Stimulated activated CD4-positive, alpha-beta T cell treated with anti-CD3 and anti-CD28 coated beads, Interleukin-4, amount 100 ng/mL, for 24 hours (primary cell): ENCODE data around the gene NPM3.

Source experiments
- DNase-seq: peaks from one replicate; pipeline ENCODE4 v3.0.0-alpha.2; 2020

Gene NPM3

GRCh38 chr10:101773923-101774588 is 9.2 kb downstream of the NPM3 start:
- no peak for DNase-seq

GRCh38 chr10:101772895-101773761 is 10.1 kb downstream of the NPM3 start:
- no peak for DNase-seq

GRCh38 chr10:101772017-101772894 is 11.0 kb downstream of the NPM3 start:
- DNase-seq: no peak

DNA sequence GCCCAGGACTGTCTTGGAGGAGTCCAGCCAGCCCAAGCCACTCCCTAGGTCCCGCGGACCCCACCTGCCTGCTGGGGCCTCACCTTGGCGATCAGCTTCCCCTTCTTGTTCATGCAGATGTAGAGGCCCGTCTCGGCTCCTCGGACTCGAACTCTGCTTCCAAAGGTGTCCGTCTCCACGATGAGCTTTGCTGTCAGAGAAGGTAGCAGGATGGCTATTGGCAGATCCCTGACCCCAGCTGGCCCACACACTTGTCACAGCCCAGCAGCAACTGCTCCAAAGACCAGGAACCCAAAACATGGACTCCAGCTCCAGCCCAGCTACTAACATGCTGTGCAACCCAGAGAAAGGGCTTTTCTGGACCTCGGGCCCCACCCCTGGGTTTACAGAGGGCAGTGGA is 11.9 kb downstream of the NPM3 start:
- no peak for DNase-seq

DNA sequence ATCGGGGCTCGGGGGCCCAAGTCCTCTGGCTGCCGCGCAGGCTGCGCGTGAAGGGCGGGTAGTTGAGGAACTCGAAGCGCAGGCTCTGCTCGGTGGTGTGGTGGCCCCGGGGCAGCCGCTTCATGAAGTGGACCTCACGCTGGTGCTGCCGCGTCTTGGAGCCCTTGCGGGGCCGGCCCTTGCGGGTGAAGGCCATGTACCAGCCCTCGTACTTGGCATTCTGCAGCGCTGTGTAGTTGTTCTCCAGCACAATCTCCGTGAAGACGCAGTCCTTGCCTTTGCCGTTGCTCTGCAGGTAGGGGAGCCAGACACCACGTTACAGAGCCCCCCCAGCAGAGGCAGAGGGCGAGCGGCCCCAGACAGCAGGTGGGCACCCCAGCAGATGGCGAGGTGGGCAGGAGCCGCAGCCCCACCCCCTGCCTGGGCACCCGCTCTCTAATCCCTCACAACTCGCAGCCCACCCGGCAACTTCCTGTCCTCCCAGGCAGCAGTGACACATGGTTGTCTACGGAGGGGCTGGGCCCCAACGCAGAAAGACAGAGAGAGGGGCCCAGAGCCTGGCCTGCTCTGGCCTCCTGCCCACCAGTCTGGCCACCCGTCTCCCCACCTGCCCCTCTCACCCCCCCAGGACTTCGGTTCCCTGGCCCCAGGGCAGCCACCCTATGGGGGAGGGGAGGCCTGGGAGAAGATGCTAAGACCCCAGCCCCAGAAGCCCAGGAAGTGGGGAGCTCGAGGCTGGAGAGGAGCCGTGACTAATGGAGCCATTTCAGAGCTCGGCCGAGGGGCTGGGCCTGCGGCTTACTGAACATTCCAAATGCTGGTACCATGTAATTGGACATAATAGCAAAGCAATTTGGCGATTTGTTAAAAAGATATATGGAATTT is 12.7 kb downstream of the NPM3 start:
- no peak for DNase-seq

GRCh38 chr10:101769541-101770180 is 13.6 kb downstream of the NPM3 start:
- no peak for DNase-seq

DNA sequence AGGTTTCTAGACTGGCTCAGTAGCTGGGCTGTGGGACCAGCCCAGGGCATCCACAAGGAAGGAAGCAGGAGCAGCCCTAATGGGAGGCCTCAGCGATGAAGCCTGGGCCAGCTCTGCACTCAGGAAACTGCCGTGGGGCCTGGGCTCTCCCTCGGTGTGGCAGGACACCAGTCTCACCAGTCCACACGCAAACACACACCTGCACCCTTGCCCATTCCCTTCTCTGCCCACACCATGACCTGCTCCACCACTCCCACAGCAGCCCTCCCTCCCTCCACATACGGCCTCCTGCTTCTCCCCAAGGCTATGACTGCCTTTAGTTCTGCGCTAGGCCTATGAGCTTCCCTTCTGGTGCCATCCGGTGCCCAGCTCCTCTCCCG is 14.5 kb downstream of the NPM3 start:
- no peak for DNase-seq

- no peak for DNase-seq
Measured at GRCh38 chr10:101767966-101768790, 15.1 kb downstream of the NPM3 start.

DNA sequence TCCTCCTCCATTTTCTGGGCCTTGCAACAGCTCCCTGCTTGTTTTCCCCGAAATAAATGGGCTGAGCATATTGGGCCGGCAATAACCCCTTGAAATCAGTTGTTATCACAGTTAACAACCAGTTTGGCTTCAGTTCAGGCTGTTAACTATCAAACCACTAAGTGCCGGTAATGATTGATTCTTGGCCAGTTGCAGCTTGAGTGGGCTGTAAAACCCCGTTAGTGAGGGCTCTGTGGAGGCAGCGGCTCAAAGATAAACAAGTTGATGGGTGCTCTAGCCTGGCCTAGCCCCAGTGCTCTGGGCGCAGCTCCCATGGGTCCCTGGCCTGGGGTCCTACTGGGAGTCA is 15.7 kb downstream of the NPM3 start:
- no peak for DNase-seq

- no peak for DNase-seq
Measured at GRCh38 chr10:101766753-101767599, 16.3 kb downstream of the NPM3 start.

DNA sequence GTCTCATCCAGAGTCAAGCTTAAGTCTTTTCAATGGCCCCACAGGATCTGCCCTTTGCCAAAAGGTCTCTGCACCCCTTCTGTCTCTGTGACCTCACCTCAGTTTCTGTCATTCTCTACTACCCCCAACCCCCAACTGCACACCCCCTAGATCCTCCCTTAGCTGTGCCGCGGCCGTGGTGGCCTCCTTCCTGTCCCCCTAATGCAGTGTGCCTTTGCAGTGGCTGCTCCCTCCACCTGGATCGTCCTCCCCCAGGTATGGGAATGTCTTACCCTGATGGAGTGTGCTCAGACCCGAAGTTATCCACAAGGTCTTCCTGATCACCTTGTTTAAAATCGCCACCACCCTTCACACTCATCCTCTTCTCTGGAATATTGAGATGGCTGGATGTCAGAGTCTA is 16.9 kb downstream of the NPM3 start:
- no peak for DNase-seq

GRCh38 chr10:101763141-101763846 is 20.0 kb downstream of the NPM3 start:
- DNase-seq: no peak

GRCh38 chr10:101762736-101763135 is 20.5 kb downstream of the NPM3 start:
- DNase-seq: no peak

GRCh38 chr10:101761226-101761625 is 22.0 kb downstream of the NPM3 start:
- DNase-seq: no peak

DNA sequence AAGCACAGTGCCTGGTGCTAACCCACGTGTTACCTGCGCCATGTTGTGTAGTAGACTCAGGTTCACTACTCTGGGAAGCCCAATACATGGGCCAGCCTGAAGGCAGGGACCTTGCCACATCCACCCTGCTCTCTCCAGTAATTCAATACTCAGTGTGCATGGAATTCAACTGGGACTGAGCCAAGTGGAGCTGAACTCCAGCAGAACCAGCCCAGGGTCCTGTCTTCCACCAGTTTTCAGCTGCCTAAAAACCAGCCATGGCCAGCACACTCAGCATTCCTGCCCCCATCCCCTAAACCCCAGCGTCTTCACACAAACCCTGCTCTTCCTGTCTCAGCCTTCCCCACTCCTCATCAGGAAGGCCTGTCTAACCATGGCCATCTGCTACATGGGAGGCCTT is 22.7 kb downstream of the NPM3 start:
- DNase-seq: no peak

DNA sequence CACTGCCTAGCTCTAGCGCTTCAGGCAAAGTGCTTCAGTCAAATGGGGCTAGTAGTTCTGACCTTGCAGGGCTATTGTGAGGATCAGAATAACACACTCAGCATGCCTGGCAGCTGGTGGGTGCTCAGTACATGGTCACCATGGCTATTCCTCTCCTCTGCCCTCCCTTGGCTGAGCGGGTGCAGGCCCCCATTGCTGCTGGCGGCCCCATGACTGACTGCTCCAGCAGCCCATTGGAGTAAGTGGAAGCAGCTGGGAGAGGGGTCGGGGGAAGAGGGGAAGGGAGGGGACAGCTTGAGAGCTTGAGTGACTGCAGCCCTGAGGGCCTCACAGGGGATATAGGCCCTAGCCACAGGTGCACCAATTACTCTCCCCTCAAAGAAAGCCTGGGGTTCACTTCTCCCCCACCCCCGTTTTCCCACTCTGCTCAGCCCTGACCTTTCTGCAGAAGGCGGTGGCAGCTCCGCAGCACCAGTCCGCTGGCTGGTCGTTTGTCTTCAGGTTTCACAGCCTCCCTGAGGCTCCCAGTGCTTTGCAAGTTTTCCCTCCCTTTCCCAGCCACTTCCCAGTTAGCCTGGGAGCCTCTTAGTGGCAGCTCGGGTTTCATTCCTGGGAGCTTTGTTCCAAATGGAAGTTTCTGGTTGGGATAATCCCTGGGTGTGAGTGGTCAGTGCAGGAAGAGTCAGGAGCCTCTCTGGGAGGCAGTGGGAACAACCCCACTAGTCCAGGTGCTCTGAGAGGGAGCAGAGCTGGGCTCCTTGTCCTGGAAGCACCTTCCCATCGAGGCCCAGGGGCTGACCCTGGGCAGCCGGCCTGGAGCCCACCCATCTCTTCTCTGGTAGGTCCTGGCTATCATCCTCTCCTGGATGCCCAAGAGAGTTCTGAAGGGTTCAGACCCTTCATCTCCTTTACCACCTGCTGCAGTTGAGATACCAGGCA is 23.7 kb downstream of the NPM3 start:
- no peak for DNase-seq

DNA sequence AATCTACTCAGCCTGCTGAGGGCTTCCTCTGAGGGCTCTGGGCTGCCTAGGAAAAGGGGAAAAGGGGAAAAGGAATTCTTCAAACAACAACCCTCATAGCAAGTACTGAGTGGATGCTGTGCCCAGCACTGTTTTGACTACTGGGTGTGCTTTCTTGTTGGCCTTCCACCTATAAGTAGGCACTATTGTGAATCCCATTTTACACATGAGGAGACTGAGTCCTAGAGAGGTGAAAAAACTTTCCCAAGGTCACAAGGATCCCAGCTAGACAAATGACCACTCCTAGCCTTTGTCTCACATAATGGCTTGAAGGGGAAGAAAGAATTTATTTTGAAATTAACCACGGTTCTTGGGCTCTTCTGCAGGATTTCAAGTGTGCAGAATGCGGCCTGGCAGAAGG is 24.4 kb downstream of the NPM3 start:
- DNase-seq: no peak

GRCh38 chr10:101752241-101752640 is 31.0 kb downstream of the NPM3 start:
- DNase-seq: no peak
